C1 segment of cervical spinal cord (tissue), 14 donors: Measurements from ENCODE around the gene SARM1.

ENCODE experiments used
- DNase-seq, 14 donors: peaks; one replicate each; lab custom pipeline; 2025; lab: John Stamatoyannopoulos, UW

SARM1 gene

DNA sequence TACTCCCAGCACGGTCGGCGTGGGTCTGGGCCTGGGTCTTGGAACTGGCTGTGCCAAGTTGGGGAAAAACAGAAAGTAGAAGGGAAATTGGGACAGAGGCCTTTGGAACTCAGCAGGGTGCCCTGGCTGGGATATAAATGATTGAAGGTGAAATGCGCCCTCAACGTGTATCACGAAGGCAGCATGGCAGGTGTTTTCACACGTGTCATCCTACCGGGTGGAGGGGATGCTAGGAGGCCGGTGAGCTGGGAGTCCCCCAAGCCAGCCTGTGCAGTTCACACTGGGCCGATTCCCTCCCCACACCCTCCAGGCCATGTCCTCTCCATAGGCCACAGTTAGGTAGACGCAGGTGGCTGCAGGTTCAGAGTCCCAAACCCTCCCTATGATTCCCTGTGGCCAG, 30.0 kb upstream of the SARM1 start:
- DNase-seq, result no peak

DNA sequence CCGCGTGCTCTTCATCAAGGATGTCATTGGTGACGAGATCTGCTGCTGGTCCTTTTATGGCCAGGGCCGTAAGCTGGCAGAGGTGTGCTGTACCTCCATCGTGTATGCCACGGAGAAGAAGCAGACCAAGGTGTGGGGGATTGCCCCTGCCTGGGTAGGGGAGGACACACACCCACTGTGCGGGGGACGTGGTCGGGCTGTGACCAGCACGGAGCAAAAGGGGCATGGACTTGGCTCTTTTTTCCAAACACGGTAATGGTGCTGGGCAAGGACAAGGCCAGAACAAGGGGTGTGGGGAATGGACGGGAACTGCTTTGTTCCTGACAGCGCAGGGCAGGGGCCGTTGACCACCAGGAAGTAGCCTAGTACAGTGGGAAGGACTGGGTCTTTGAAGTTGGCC, 29.2 kb upstream of the SARM1 start:
- DNase-seq, result no peak

DNA sequence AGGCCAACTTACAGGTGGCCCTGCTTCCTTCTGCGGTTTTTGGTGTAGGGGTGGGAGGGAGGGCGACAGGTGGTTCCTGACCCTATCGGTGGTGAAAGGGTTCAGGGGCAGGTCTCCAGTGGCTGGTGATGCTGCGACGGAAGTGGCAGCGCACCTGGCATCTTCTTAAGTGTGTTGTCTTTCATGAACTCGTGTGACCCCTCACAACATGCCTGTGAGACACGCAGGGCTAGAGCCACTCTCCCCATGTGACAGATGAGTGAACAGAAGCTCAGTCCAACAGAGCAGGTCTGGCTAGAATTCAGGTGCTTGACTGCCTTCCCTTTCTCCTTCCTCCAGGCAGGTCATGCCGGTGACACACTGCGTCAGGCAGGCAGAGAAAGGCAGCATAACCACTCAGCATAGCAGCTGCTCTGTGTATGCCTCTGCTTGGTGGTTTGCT, 28.0 kb upstream of the SARM1 start:
- DNase-seq, result no peak

DNA sequence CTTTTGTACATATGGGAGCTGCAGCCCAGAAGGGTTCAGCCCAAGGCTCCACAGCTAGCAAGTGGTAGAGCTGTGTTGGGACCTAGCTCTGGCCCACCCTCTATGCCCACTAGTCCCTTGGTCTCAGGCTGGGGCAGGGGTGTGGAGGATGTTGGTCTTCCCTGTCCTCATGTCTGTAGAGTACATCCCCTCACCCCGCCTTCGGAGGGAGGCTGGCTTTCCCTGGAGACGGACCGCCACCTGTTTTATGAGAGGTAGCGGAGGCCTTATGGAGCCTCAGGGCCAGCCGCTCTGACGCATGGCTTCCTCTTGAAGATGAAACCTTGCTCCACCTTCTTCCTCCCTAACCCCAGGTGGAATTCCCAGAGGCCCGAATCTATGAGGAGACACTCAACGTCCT, 27.5 kb upstream of the SARM1 start:
- DNase-seq, result no peak

DNA sequence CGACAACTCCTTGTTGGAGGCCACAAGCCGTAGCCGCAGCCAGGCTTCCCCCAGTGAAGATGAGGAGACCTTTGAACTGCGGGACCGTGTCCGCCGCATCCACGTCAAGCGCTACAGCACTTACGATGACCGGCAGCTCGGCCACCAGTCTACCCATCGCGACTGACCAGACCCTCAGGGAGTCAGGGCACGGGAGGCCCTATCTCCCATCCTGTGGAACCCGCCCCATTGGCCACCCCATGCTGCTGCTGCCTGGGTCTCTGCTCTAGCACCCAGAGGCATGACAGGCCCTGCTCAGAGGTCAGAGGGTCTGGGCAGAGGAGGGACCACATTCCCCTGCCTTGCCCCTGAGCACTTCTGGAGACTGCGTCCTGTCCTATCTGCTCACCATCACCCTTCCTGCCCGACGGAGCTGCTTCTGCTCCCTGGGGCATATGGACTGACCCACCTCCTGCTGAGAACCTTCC, 27.0 kb upstream of the SARM1 start:
- no peak for DNase-seq

DNA sequence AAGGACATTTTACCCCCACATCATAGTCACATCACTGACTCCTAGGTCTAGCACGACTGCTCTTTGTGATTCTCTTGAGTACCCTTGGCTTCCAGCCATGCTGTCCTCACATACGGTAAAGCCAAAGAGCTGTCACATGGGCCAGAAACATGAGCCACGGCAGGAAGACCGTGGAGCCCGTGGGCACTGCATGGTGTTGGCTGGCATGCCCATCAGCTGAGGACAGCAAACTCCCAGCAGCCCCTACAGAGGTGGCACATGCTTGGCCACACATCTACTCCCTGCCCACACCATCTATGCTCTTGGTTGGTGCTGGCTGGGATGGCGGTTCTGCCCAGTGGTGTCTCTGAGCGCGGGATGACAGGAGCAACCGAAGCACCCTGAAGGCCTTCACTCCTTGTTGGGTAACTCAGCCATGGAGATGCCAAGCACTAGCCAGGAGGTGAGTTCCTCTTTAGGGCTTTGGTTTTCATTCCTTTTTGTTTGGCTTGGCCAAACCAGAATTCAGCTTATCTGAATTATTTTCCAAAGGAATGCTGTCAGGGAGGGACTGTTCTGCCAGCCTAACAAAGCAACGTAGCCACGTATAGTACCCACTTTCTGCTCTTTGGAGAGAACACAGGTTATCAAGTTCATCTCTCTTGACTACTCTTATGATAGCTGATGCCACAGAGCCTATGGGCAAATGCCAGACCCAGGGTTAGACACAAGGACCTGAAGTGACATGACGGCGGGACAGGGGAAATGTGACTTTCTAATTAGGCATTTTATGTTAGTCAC, 25.9 kb upstream of the SARM1 start:
- DNase-seq, result no peak

DNA sequence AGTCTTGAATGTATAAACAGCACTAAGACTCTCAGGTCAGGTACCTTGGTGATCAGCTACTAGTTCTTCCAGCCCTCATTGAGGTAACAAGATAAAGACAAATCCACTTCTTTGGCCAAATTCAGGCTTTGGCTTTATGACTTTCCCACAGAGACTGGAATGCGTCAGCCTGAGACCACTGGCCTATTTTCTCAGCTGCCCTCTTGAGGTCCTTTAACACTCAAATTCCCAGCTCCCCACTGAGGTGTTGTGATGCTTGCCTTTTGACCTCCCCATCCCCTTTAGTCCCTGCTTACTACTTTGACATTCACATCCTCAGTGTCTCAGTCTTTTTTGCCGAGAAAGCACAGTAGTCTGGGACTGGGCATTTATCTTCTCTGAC, 25.3 kb upstream of the SARM1 start:
- DNase-seq, result no peak

DNA sequence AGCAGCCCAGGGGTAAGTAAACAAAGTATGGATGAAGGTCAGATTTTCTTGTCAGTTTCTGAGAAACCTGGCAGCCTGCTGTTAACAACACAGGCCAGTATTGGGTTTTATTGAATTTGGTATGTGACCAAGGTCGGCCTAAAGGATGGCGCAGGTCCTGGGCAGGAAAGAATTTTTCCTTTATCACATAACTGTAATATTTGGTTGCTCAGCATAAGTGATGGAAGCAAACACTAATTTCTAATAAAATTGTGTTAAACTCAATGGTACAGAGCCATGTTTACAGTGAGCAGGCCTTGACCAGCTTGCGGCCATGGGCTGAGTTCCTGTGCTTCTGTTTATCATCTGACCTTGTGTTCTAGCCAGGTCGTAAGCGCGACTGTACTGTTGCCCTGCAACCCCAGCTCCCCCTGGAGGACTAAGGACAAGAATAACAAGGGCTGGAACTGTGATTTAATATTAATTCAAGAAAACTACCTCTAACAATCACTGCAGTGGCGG, 24.7 kb upstream of the SARM1 start:
- DNase-seq, result no peak

DNA sequence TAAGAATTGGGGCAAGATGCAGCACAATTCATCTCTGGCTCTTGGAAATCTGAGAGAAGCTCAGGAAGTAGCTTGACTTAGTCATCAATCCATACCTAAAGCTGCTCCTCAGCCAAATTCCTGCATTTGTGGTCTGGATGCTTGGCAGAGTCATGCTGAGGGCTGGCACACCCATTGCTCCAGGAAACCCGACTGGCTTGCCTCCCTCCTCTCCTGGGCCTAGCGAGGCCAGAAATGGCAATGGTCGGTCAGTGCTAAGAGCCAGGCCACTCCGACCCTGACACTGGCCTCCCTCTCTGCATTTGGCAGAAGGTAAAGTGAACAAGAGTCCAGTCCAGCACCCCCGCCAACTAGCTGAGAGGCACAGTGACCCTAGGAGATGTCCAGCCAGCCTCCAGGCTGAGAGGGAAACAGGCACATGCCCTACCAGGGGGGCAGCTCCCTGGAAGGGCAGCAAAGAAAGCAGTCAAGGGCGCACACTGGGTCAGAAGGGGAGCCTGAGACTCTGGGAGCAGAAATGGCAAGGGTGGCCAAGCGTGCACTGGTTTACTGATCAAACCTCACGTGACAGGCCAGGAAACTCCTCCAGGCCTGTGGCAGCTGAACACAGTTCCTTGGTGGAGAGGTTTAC, 24.1 kb upstream of the SARM1 start:
- no peak for DNase-seq

DNA sequence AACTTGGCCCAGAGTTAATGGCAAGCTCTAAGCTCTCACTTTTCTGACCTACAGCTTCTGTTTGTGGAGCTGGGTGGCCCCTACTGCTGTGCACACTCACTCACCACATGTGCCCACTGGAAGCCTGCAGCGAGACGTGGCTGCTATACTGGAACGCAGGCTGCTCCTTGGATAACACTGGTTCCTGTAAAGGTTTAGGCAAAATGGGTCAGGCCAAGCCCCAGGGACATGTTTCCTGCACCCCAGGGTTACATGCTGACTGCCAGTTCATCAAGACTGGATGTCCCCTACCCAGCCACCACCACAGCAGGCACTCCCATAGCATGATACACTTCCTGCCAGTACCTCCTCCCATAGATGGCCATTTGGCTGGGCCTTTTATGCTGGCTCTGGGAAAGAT, 22.5 kb upstream of the SARM1 start:
- DNase-seq, result no peak

DNA sequence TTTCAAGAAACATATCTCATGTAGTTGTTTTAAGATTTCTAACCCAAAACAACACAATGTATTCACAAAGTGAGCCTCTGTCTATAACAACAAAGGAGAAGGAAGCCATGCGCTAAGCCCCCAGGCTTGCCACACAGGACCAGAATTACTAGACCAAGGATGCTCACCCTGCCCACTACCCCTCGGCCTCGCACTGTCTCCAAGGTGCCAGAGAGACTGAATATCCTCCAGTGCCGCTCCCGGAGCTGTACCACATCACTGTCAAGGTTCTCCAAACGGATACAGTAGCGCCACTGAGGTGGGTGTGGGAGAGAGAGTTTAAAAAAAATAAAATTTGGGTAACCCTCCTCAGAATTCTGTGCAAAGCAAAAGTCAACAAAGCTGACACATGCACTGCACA, 21.2 kb upstream of the SARM1 start:
- DNase-seq, result no peak

DNA sequence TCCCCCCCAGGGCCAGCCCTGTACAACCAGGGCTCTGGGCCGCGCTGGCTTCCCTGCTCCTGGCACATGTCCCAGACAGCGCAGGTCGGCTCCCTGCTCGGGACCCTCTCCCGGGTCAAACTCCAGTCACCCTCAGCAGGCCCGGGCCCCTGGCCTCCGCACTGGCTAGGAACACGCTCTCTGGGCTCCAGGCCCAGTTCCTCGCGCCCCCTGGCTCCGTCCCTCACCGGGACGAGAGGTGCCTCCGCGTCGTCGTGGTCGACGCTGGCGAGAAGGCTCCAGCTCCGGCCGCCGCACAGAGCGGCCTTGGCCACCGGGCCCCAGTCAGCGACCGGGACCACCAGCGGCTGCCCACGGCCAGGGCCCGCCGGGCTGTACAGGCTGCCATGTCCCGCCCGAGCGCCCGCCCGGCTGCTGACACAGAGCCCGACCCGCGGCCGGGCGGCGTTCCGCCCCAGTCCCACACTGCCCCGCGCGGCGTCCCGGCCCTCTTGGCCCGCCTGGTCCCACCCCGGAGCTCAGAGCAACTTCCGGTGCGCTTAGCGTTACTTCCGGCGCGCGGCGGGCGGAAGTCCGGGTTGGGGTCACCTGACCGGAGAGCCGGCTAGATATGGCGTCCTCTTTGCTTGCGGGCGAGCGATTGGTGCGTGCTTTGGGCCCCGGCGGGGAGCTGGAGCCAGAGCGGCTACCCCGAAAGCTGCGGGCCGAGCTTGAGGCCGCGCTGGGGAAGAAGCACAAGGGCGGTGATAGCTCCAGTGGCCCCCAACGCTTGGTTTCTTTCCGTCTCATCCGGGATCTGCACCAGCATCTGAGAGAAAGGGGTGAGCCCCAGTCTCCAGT, 14.2 kb upstream of the SARM1 start, which contains the start of gene POLDIP2:
Gene POLDIP2, minus strand, starts transcription at position 467 of the 840 bp plus-strand sequence. Its CDS starts 79 bp downstream, at position 388.
- peak; percentile 88 to 98 (median 94) for DNase-seq

DNA sequence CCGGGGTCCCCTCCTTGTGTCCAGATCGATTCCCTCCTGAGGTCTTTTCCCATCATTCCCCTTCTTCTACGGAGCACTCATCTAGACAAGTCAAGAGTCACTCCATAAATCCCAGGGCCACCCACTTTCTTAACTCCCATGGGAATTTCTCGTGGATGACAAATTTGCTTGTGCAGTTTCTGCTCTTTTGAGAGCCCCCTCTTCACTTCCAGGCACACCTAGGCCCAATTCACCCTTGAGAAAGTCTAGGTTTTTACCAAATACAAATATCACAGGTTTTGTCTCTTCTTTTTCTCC, 13.6 kb upstream of the SARM1 start:
- DNase-seq, result no peak

DNA sequence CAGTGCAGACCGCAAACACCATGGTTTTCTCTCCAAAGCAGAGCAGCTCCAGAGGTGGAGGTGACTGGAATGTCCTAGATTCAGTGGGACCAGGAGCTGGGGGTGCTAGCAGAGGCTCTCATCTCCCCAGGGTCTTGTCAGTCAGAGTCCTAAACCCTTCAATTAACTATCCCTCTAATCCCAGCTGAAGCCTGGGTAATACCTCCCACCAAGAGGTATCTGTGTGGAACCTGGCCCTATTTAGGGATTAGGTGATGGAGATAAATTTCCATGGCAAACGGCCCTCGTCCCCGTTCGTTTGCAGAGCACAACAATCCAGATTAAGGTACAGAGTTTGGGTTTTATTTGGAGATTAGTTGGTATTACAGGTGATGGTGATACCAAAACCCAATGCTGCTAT, 8.3 kb upstream of the SARM1 start:
- no peak for DNase-seq

DNA sequence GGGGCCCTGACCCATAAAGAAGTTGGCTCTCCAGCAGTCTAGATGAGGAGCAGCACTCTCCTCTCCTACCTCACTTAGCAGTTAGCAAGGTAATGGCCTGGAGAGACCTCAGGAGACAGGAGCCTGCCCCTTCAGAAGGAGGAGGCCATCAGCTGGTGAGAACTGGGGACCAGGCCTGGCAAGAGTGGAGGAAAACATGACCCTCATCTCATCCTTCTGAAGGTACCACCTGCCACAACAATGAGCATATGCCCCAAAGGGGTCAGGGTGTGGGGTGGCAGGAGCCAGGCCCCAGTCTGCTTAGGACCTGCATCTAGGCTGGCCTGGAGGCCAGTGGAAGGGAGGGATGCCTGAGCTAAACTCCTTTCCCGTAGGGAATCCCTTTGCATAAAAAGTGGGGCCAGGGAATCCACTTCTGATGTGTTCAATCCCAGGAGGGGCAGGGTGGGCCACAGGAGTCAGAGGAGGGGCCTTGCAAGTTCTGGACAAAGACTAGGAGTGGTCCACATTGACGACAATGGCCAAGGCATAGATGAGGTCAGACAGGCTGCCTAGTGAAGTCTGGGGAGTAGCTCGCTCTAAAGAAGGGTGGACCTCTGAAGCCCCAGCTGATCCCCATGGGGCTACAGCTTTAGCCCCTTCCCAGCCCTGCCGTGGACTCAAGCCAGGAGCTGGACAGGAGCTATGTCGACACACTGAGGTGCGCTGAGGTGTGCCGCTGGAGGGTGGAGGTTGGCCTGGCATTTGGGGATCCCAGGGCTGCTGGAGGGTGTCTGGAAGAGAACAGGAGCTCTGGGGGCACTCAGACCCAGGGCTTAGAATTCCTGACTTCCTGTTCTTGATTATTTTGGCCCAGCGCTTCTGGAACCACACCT, 7.5 kb upstream of the SARM1 start:
- no peak for DNase-seq

DNA sequence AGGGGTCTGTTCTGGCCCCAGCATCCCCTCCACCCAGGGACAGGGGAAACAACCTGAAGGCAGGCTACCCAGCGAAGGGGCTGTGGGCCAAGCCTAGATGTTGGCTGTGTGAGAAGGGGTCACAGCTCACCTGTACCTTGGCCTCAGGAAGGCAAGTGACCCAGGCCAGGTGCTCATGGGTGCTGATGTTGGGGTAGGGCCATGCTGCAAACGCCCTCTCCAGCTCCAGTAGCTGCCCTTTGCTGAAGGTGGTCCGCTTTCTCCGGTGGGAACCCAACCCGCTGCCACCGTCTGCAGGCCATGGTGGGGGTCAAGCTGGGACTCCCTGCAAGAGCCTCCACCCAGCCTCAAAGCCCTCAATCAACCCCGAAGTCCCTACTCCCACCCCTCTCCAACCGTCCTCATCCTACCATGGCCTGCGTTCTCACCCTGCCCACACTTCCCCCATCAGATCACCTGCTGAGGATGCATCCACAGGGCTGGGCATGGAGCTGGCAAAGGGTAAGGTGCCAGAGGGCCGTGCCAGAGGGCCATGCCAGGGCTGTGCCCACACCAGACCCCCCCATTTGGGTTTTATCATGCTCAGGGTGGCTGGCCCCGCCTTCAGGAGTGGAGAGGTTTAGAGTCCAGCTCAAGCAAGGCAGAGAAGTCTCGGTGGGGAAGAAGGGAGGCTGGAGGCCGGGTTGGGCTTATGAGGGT, 6.7 kb upstream of the SARM1 start, which contains the start of gene SEBOX:
Gene SEBOX, minus strand, starts transcription at position 535 of the 699 bp plus-strand sequence. Its CDS starts 48 bp downstream, at position 487.
- DNase-seq, result no peak

DNA sequence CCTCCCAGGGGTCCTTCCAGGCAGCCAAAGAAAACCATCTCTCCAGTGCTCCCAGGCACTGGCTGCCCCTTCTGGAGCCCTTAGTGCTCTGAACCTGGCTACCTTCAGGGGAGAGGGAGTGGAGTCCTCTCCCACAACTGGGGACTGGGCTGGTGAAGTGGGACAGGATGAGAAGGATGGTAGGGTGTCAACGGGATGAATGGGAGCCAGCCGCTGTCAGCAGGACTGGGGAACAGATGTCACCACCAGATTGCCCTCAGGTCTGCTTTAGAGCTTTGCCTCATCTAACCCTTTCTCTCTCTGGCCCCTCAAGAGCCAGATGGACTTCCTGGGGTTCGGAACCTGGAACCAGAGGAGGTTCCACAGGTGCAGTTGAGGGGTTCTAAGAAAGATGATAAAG, 6.0 kb upstream of the SARM1 start:
- DNase-seq, result no peak

DNA sequence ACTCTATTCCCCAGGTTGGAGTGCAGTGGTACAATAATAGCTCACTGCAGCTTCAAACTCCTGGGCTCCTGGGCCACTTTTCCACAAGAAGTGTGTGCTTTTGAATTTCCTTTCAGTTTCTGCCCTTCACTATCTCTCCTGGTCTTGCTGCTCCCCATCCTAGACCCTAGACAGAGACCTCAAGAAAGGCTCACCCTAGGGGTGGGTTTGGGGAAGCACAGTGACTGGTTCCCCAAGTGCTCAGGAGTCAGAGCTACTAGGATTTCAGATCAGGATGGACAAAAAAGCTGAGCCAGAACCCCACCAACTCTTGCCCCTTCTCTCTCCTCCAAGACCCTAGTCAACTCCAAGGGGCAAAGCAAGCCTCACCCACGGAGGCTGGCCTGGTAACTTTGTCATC, 4.9 kb upstream of the SARM1 start:
- no peak for DNase-seq

DNA sequence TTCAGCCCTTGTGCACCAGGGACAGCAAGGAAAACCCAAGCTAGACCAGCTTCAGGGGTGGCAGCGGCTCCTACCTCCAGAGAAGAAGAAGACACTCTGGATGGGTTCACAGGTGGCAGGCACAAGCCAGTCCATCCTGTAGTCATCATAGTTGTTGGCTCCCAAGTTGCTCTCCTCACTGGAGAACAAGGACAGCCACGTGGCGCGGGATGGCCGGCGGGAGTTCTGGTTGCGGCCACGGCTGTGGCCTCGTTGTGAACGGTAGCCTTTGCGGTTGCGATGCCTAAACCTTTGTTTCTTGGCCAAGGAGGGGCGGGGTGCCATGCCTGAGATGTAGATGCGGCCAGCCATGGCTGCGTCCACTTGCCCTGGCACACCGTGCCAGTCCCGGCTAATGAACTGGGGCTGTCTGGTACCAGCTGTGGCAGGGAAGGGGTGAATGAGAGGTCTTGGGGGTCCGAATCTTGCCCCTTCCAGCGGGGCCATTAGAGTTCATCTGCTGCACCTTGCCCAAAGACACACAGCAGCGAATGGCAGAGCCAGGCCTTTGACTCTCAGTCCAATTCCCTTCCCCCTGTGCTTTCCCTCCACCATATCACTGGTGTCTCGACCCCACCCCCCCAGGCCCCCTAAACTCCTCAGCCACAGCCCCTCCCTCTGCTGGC, 3.7 kb upstream of the SARM1 start:
- DNase-seq, result no peak

DNA sequence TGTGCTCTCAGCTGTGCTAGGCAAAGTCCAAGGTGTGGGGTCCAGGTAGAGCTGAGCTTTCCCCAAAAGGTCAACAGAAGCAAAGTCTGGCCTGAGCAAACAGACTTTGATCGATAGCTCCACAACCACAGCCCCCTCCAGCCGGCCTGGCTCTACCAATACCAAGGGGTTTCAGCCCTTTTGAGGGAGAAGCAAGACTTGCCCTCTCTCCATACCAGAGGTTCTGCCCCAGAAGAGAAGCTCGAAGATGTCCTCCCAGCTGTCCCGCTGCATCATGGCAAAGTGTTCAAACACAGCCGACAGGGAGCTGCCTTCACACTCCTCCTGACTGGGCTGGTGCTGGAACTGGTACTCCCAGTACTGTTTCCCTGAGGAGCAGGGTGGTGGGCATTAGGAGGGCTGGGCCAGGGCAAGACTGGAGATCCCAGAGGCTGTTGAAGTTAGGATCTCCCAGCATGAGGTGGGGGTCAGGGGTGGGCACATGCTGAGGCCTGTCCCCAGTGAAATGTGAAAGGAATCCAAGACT, 3.1 kb upstream of the SARM1 start:
- DNase-seq, result no peak
